ENCODE measurements around the gene LRRN2. TPM values are rescaled to one million over a fixed set of nuclear protein-coding genes. Genes with fewer than 3 reads are reported as not detected.
"Not testable (repeated sequence)": the region's sequence is repeated elsewhere in the genome, so short reads cannot be mapped to it uniquely, and the experiment has no call there.

The LRRN2 gene
- total RNA-seq, 1 experiment from 2014 or later: 5.3 TPM

DNA sequence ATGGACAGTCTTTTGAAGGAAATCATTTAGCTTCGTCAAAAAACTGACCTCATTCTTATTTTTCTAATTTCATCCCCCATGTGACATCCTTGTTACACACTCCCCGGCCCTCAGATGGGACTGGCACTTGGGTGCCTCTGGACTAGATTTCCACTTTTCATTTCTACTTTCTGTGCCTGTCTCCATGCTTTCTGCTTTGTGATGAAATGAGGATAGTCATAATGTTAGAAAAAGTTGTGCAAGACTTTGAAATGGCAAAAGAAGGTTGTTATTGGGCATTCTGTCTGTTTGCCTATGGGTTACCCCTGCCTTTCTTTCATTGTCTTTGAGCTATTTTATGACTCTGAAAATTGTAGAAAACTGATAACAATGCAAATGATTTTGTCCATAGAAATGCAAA lies 114.4 kb downstream of the LRRN2 start (continued):
- TF ChIP-seq, protein P1, sequence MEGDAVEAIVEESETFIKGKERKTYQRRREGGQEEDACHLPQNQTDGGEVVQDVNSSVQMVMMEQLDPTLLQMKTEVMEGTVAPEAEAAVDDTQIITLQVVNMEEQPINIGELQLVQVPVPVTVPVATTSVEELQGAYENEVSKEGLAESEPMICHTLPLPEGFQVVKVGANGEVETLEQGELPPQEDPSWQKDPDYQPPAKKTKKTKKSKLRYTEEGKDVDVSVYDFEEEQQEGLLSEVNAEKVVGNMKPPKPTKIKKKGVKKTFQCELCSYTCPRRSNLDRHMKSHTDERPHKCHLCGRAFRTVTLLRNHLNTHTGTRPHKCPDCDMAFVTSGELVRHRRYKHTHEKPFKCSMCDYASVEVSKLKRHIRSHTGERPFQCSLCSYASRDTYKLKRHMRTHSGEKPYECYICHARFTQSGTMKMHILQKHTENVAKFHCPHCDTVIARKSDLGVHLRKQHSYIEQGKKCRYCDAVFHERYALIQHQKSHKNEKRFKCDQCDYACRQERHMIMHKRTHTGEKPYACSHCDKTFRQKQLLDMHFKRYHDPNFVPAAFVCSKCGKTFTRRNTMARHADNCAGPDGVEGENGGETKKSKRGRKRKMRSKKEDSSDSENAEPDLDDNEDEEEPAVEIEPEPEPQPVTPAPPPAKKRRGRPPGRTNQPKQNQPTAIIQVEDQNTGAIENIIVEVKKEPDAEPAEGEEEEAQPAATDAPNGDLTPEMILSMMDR (IDR thresholded peaks at IDR 0.05): no peak
- no peak for TF ChIP-seq CREB1 (CRISPR knock-in tag; IDR thresholded peaks at IDR 0.05)

DNA sequence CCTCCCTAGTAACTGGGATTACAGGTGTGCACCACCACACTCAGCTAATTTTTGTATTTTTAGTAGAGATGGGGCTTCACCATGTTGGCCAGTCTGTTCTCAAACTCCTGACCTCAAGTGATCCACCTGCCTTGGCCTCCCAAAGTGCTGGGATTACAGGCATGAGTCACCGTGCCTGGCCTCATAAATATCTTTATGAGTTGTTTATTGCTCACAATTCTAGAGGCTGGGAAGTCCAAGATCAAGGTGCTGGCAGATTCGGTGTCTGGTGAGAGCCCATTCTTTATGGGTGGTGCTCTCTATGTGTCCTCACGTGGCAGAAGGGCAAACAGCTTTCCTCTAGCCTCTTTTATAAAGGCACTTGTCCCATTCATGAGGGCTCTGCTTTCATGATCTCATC lies 115.5 kb downstream of the LRRN2 start:
- CTCF ChIA-PET: interaction anchor here (0.7 to 1.9 kb wide), 3 partner anchors 8 to 58 kb away, joined by 4 to 5 read pairs (median 4); no protein-coding TSS in a partner anchor
- ATAC-seq; H3K4me3 Mint-ChIP-seq; DNase-seq (ENCODE audit: low spot score); H3K36me3 Mint-ChIP-seq; H3K9me3 Mint-ChIP-seq; POLR2A ChIA-PET; H3K27ac Mint-ChIP-seq: not testable (repeated sequence)
- Mint-ChIP-seq H3K27me3 (ENCODE audit: low read depth) (peaks cover 11% of the 10 kb centered on the region), H3K4me1 (peaks cover 80% of the 10 kb centered on the region)

DNA sequence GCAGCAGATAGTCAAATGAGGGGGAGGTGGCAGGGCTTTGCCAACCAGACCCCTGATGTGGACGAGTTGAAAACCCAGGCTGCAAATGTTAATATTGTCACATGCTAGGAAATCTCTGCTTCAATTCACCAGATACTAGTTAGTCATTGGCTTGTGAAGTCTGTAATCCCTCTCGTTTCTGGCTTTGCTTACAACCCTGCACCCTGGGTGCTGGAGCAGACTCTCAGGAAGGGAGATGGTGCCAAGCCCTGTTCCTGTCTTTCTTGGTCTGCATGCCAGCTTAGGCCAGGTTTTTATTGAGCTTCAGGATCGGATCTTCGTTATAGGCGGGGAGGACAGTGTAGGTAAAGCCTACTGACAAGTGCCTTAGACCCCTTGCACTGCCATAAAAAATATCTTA lies 116.1 kb downstream of the LRRN2 start:
- ATAC-seq (no peak), DNase-seq (ENCODE audit: low spot score) (no peak)
- Mint-ChIP-seq H3K4me3 (no peak overlapping the region), H3K9me3 (peaks cover 4% of the 10 kb centered on the region; the same call in 1 of the 2 replicates), H3K4me1 (peaks cover 80% of the 10 kb centered on the region), H3K27ac (no peak overlapping the region), H3K27me3 (ENCODE audit: low read depth) (peaks cover 6% of the 10 kb centered on the region), H3K36me3 (peaks cover 8% of the 10 kb centered on the region)
- CTCF ChIA-PET: interaction anchor here (0.5 to 4.7 kb wide), 6 partner anchors 41 to 837 kb away, joined by 3 to 216 read pairs (median 4); no protein-coding TSS in a partner anchor
- TF ChIP-seq, protein P2, sequence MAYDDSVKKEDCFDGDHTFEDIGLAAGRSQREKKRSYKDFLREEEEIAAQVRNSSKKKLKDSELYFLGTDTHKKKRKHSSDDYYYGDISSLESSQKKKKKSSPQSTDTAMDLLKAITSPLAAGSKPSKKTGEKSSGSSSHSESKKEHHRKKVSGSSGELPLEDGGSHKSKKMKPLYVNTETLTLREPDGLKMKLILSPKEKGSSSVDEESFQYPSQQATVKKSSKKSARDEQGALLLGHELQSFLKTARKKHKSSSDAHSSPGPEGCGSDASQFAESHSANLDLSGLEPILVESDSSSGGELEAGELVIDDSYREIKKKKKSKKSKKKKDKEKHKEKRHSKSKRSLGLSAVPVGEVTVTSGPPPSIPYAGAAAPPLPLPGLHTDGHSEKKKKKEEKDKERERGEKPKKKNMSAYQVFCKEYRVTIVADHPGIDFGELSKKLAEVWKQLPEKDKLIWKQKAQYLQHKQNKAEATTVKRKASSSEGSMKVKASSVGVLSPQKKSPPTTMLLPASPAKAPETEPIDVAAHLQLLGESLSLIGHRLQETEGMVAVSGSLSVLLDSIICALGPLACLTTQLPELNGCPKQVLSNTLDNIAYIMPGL (CRISPR knock-in tag; IDR thresholded peaks at IDR 0.05): no peak
- peak; percentile 70 for TF ChIP-seq ZNF317 (CRISPR knock-in tag; IDR thresholded peaks at IDR 0.05; ENCODE audit: borderline replicate concordance, low read depth)
- POLR2A ChIA-PET: no interaction called here

DNA sequence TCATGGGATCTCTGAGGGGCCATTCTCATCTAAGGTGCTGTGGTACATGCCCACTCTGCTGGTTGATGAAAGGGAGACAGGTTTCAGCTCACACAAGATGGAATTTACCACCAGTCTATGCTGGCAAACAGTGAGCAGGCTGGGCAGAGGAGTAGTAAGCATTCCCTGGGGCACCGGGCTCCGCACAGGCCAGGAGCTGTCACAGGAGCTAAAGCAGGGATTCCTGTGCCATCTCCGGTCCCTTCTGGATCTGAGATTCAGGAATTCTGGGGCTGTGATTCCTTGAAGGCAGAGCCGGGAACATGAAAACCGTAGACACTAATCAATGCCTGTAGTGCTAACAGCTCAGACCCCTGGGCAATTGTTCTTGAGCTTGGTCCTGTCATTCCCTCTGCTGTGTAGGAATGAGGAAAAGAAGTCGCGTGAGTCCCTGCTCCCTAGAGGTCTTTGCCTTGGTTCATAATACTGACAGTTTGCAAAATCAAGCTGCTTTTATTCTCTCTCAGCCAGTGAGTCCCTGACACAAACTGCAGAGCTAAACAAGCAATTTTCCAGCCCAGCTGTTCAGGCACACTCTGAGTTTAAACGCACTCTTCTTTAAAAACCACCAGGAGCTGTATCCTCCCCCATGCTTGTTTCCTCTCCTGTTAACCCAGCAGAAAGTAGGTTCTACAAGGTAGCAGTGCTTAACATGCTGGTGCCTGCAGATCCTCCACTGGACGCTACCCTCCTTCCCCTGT lies 116.8 kb downstream of the LRRN2 start:
- CTCF ChIA-PET: interaction anchor here (0.5 to 4.7 kb wide), 13 partner anchors 20 to 836 kb away, joined by 3 to 216 read pairs (median 4); no protein-coding TSS in a partner anchor
- POLR2A ChIA-PET: interaction anchor here (0.5 to 0.6 kb wide), 2 partner anchors 85 to 105 kb away, joined by 3 to 4 read pairs; no protein-coding TSS in a partner anchor

More for the DNA sequence above, 116.8 kb downstream of the LRRN2 start:
- Mint-ChIP-seq H3K4me1 (peaks cover 76% of the 10 kb centered on the region), H3K4me3 (no peak overlapping the region), H3K27me3 (ENCODE audit: low read depth) (peaks cover 6% of the 10 kb centered on the region), H3K36me3 (peaks cover 8% of the 10 kb centered on the region), H3K9me3 (peaks cover 4% of the 10 kb centered on the region; the same call in 1 of the 2 replicates), H3K27ac (no peak overlapping the region)
- TF ChIP-seq SMAD3 (CRISPR knock-in tag; IDR thresholded peaks at IDR 0.05; ENCODE audit: borderline replicate concordance): no peak
- TF ChIP-seq, protein P3, sequence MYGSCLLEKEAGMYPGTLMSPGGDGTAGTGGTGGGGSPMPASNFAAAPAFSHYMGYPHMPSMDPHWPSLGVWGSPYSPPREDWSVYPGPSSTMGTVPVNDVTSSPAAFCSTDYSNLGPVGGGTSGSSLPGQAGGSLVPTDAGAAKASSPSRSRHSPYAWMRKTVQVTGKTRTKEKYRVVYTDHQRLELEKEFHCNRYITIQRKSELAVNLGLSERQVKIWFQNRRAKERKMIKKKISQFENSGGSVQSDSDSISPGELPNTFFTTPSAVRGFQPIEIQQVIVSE (CRISPR knock-in tag; IDR thresholded peaks at IDR 0.05; ENCODE audit: borderline replicate concordance): no peak
- no peak for TF ChIP-seq FOXK1 (CRISPR knock-in tag; IDR thresholded peaks at IDR 0.05)
- no peak for TF ChIP-seq HMGA2 (CRISPR knock-in tag; IDR thresholded peaks at IDR 0.05)
- ATAC-seq (no peak), DNase-seq (ENCODE audit: low spot score) (no peak)

Other genes with a start within 250 kb of the LRRN2 start
- 20.8 to 27.7 TPM (median 22.6 TPM) in 3 replicates for gene PIK3C2B, start 190.9 kb downstream of the LRRN2 start, total RNA-seq (2021)
- 73.5 to 76.2 TPM (median 74.1 TPM) in 3 replicates for gene MDM4, start 169.3 kb downstream of the LRRN2 start, total RNA-seq (2021)
- 20.1 to 22.3 TPM (median 21.0 TPM) in 3 replicates for gene NFASC, start 185.1 kb upstream of the LRRN2 start, total RNA-seq (2021)

Data from WTC11 (cell line).